OCI-LY1 (cell line): Measurements from ENCODE around the gene TARS3.

Experiments used
- CTCF ChIP-seq: fragments of 200-600 bp; sonication (generic), shearing (Covaris generic); IDR thresholded peaks from 2 replicates; pipeline ENCODE4 v1.5.1; 2017; ENCODE audit warnings: mild to moderate bottlenecking, antibody characterized with exemption, low read length, moderate library complexity, mixed read lengths
- EZH2 ChIP-seq: fragments of 200-600 bp; sonication (generic), shearing (Covaris generic); IDR thresholded peaks from 2 replicates; pipeline ENCODE4 v1.8.0; 2017; ENCODE audit warnings: borderline replicate concordance, mixed run types, mild to moderate bottlenecking, antibody characterized with exemption, low read length, moderate library complexity, mixed read lengths

- no peak for TF ChIP-seq CTCF
- no peak for TF ChIP-seq EZH2
These were observed 7.5 kb upstream of the TARS3 start for GRCh38 chr15:101731746-101732145.
